HCEC 1CT (cell line): Measurements from ENCODE around the gene SLC7A6OS.
A peak's percentile ranks its signal among the peaks of the same experiment; 100 is the strongest.

ENCODE experiments used
- DNase-seq: peaks from one replicate; pipeline ENCODE4 v3.0.0-alpha.2; 2017

SLC7A6OS gene

DNA sequence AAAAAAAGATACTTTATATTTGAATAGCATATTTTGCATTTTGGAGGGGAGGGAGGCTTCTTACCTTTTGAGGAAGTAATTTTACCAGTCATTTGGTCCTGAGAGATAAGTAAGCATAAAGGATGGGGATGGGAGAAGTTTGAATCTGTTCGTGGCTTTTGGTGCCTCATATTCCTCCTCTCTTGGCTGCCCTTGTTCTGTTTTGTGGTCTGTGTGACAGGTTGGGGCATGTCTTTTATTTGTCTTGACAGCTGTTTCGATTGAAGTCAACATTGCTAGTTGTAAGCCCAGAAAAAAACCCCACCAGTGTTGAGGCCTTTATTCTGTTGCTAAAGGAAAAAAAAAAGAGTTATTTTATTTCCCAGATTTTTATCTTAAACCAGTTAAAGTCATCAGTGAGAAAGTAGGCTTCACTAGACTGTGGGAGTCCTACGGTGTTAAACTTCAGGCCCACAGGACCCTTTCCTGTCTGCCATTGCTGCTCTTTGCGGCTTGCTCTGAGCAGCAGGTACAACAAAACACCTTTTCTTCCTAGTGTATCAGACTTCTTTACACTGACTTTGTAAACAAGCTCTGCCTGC is 35.0 kb downstream of the SLC7A6OS start:
- no peak for DNase-seq

- no peak for DNase-seq
Measured at GRCh38 chr16:68274441-68274840, 36.3 kb downstream of the SLC7A6OS start.

DNA sequence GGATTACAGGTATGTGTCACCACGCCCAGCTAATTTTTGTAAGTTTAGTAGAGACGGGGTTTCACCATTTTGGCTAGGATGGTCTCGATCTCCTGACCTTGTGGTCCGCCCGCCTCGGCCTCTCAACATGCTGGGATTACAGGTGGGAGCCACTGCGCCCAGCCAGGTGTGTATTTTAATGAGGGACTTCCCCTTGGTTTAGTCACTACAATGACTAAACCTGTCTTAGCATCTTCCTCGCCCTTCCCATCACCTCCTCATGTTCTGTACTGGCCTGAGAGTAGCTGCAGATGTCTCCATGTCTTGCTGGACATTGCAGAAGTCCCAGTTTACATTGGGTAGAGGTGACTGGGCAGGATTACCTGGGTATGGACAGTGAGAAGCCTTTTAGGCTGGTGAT is 36.9 kb downstream of the SLC7A6OS start:
- DNase-seq, result no peak

GRCh38 chr16:68273459-68273858 is 37.3 kb downstream of the SLC7A6OS start:
- DNase-seq, result no peak

DNA sequence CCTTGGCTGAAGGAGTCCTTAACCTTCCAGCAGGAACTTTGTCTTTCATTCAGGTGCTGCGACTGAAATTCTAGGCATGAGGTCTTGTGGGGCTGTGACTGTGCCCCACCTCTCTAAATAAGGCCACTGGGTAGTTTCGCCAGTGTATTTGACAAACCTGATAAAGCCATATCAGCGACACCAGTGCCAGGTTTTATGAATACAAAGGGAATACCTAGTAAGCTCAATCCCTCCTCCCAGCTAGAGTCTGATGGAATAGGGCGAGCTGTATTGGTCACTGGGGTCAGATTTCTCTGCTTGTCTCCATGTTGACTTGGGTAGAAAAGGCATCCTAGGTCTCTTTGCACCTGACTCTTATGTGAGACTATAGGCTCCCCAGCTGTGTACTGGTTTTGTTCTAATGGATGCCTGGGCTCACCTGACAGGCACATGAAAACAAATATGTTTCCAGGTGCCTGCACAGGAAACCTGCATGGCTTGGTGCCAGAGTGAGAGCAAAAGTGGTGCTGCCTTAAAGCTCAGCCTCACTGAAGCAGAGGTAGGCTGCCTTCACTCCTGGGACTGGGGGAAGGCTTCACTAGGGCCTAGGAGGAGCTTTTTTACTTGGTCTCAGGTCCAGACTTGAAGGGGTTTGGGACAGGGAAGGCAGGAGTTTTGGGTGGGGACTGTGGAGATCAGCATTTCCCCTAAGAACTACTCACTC is 38.1 kb downstream of the SLC7A6OS start:
- no peak for DNase-seq

DNA sequence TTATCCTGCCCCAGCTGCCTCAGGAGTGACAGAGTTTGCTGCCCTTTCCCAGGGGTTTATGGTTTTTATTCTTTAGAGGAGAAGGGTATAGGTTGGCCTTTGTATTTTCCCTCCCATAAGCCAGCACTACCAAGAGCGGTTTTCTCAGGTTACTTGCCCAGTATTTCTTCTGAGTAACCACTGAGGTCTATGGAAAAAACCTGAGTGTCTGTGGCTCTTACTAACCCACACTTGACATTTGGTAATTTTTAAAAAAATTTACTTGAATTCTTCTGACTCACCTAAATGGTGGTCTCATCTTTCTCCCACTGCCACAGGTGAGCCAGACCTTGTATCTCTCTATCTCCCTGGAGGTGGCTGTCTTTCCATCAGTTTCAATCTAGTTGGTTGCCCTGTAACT is 40.4 kb downstream of the SLC7A6OS start:
- DNase-seq, result no peak

DNA sequence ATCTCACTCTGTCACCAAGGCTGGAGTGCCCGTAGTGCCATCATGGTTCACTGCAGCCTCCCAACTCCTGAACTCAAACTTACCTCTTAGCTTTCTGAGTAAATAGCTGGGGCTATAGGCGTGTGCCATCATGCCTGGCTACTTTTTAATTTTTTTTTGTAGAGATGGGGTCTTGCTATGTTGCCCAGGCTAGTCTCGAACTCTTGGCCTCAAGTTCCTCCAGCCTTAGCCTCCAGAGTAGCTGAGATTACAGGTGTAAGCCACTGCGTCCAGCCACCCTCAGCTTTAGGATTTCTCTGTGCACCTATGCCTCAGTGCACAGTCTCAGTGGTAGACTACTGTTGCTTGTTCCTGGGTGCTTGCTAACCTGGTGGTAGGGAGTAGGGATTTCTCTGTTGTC is 41.0 kb downstream of the SLC7A6OS start:
- no peak for DNase-seq

- DNase-seq, result no peak
Measured at GRCh38 chr16:68267612-68268405, 42.9 kb downstream of the SLC7A6OS start.

DNA sequence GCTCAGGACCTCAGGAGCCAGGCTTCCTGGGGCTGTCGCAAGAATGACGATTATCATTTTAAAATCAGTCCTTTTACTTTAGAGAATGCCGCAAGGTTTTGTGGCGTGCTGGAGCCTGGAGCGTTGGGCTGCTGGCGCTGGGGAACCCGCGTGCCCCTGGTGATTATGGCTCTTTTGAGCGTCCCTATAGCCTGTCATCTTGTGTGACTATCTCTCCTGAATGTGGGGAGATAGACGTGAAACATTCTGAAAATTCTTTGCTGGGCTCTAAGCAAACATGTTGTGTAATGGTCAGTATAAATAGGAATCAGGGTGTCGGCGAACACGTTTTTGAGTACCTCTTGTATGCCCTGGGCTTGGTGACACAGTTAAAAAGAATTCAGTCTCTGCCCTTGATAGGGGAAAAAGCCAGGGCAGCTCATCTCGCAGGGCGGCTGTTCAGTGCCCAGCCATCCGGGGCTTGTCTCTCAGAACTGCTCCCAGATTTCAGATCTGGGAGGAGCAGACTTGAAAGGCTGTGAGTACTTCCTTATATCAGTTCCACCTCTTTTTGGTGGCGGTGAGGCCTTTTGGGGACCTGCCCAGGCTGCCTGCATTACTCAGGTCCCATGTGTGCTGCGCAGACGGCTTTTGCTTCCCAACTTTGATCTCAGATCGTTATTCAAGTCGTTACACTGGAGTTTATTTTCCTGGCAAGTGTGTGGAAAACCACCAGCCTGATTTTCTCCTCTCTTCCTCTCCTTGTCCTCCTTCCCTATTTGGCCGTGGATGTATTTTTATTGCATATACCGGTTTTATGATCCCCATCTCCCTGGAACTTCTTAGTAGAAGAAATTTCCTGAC is 45.4 kb downstream of the SLC7A6OS start:
- peak; percentile 78 for DNase-seq

DNA sequence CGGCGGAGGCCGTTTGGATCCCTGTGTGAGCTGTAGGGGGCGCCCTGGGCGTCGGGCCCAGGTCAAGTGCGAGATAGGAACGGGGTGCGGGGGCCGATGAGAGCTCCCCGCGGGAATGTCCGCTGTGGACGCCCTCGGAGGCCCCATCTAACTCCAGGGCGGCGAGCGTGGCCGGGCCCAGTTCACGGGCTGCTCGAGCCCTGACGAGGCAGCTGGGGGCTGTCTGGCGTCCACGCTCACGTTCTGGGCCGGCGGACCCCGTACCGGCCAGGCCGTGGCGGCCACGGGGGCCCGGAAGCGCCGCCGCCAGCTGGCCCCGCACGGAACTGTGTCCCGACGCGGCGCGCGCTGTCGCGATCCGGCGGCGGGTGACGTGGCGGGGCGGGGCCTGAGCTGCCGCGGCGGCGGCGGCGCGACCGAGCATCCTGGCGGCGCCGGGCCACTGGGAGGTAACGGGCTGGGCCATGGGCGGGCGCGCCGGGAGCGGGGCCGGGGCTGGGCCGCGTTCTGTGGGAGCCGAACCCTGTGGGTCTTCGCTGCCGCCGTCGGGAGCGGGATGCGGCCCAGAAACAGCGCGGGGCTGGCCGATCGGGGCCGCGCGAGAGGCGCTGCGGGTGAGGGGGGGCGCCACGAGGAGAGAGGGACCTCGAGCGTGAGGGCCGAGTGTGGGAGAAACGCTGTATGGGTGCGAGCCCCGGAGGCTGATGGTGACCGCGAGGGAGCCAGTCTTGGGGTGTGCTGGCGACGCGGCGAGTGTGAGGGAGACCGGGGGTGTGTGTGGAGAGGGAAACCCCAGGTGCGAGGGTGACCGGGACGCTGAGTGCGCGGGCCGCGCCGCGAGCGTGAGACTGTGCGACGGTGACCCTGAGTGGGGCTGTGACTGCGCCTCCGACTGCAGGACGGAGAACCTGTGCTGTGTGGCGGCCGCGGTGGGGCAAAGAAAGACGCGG is 46.3 kb downstream of the SLC7A6OS start, which contains the start of gene SLC7A6:
Gene SLC7A6 (plus strand): TSS at position 399 of the 950 bp plus-strand sequence. CDS start 10,201 bp downstream, outside the sequence.
- peak; percentile 85 for DNase-seq

- no peak for DNase-seq
Measured at GRCh38 chr16:68263559-68264127, 47.1 kb downstream of the SLC7A6OS start.

DNA sequence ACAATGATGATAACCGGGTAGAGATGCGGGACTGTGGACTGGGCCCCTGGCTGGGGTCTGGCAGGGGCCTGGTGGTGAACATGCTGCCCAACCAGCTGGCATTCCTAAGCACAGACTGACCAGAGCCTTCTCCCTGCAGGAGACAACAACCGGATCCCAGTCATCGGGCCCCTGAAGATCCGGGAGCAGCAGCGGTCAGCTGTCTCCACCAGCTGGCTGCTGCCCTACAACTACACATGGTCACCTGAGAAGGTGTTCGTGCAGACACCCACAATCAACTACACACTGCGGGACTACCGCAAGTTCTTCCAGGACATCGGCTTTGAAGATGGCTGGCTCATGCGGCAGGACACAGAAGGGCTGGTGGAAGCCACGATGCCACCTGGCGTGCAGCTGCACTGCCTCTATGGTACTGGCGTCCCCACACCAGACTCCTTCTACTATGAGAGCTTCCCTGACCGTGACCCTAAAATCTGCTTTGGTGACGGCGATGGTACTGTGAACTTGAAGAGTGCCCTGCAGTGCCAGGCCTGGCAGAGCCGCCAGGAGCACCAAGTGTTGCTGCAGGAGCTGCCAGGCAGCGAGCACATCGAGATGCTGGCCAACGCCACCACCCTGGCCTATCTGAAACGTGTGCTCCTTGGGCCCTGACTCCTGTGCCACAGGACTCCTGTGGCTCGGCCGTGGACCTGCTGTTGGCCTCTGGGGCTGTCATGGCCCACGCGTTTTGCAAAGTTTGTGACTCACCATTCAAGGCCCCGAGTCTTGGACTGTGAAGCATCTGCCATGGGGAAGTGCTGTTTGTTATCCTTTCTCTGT is 51.5 kb downstream of the SLC7A6OS start:
- no peak for DNase-seq

DNA sequence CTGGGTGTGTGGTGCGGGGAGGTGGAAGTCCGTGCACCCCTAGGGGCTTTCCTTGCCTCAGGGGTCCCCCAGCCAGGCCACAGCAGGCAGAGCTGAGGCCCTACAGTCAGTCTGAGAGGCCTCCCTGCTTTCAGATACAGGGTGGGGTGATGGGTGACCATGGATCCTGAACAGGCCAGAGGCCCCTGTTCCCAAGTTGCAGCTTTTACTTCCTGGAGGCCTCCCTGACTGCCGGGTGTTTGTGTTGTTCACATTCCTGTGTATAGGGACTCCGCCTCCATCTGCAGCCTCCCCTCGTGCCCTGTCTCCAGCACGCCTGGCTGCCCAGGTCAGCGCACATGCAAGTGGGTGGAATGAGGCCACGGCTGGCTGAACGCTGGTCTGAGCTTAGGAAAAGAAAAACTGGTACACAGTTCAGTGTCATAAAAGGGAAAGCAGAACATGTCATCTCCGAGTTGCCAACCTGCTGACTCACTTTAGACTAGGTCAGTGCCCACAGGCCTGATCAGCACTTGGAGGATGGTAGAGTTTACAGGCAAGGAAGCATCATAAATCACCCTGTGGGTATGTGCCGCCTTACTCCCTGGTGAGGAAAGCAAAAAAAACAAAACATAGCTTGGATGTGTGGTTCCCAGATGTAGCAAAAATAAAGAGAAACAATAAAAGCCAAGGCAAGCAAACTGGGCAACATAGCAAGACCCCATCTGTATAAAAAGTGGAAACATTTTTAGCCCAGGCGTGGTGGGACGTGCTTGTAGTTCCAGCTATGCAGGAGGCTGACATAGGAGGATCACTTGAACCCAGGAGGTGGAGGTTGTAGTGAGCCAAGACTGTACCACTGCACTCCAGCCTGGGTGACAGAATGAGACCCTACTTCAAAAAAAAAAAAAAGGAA is 52.6 kb downstream of the SLC7A6OS start:
- DNase-seq, result peak; percentile 49

- DNase-seq, result peak; percentile 18
Measured at GRCh38 chr16:68257251-68257905, 53.4 kb downstream of the SLC7A6OS start.

GRCh38 chr16:68255712-68256111 is 55.0 kb downstream of the SLC7A6OS start:
- no peak for DNase-seq

GRCh38 chr16:68253721-68254120 is 57.0 kb downstream of the SLC7A6OS start:
- no peak for DNase-seq

DNA sequence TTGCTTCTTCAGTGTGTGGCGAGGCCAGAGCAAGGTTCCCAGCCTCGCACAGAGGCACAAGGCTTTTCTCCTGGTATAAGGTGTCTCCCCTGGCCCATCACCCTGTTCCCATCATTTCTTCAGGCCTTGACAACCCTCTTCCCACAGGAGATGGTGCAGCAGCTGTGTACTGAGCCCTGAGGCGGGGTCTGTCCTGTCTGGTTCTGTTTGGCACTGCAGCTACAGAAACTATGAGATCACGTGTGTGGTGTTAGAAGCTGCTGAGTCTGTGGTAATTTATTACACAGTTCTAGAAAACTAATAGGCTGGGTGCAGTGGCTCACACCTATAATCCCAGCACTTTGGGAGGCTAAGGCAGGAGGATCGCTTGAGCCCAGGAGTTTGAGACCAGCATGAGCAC is 58.4 kb downstream of the SLC7A6OS start:
- DNase-seq, result no peak

- no peak for DNase-seq
Measured at GRCh38 chr16:68251832-68252231, 58.9 kb downstream of the SLC7A6OS start.

- no peak for DNase-seq
Measured at GRCh38 chr16:68250951-68251350, 59.8 kb downstream of the SLC7A6OS start.
